K562 (cell line): ENCODE measurements around the gene CACNA1E. TPM values are rescaled to one million over a fixed set of nuclear protein-coding genes. Genes with fewer than 3 reads are reported as not detected.

Experiments used
- ATAC-seq: fragments of 200-7000 bp; cut with Tn5 transposase; 3 replicates; pipeline ENCODE4 v1.9.1; 2020; ENCODE audit warnings: moderate library complexity
- BruUV-seq: library from RNA; stranded (reverse); fragments of 400-500 nt; replicated peaks from 2 replicates; lab custom pipeline; 2021; lab: Mats Ljungman, UMichigan
- CTCF ChIA-PET: fragments of 300-600 bp; formaldehyde crosslinking; extraction: SDS; loops from one replicate; lab custom pipeline; 2021; ENCODE audit warnings: low intra/inter-chr PET ratio; lab: Yijun Ruan, JAX
- POLR2A ChIA-PET: fragments of 300-600, 350-650 bp; sonication (Branson Sonifier 250); formaldehyde crosslinking; extraction: SDS; loops from one replicate; lab custom pipeline; 2021; ENCODE audit warnings: antibody characterized with exemption, inconsistent platforms; lab: Yijun Ruan, JAX
- DNase-seq, 4 experiments: peaks; one replicate each; pipeline versions ENCODE4 v3.0.0 to v3.0.0-alpha.2; 2011 to 2018; ENCODE audit warnings: low spot score in 3 of 4, mixed read lengths in 3 of 4; ENCODE audit errors: extremely low read depth in 1 of 4
- FAIRE-seq: peaks from 2 replicates; lab custom pipeline; 2011; peaks lifted over from hg19 to GRCh38; lab: Jason Lieb, UNC
- H2AFZ ChIP-seq: 2 replicates; pipeline ENCODE4 v1.6.0; 2011; ENCODE audit warnings: low read depth, low read length, control low read depth, inconsistent platforms
- H3K27ac ChIP-seq: fragments of 200-600 bp; 3 replicates; pipeline ENCODE4 v1.8.0; 2011; ENCODE audit warnings: low read depth, mild to moderate bottlenecking, control low read depth, inconsistent platforms, low read length, moderate library complexity, mixed read lengths; ENCODE audit errors: extremely low read depth
- H3K27me3 ChIP-seq, 2 experiments: fragments of 300-600 bp in 1 of 2; 2 replicates in 1 of 2; 3 replicates in 1 of 2; pipeline versions ENCODE4 v1.6.0 to v1.8.0; 2011; ENCODE audit warnings: inconsistent platforms in 2 of 2, low read length in 2 of 2, mild to moderate bottlenecking in 1 of 2, mixed read lengths in 1 of 2, moderate library complexity in 1 of 2; ENCODE audit not compliant: control insufficient read depth in 2 of 2, insufficient read depth in 2 of 2
- H3K36me3 ChIP-seq: fragments of 300-600 bp; 3 replicates; pipeline ENCODE4 v1.8.0; 2011; ENCODE audit warnings: mild to moderate bottlenecking, low read length, inconsistent platforms; ENCODE audit not compliant: control insufficient read depth, insufficient read depth
- H3K4me1 ChIP-seq, 2 experiments: fragments of 200-600 bp in 1 of 2; replicated peaks in 1 of 2; 2 replicates in 1 of 2; 3 replicates in 1 of 2; pipeline versions ENCODE4 v1.5.1 to v1.8.0; 2011; ENCODE audit warnings: inconsistent platforms in 2 of 2, low read length in 2 of 2, mild to moderate bottlenecking in 1 of 2, mixed read lengths in 1 of 2, moderate library complexity in 1 of 2; ENCODE audit not compliant: control insufficient read depth in 2 of 2, insufficient read depth in 2 of 2
- H3K4me2 ChIP-seq: 2 replicates; pipeline ENCODE4 v1.6.1; 2011; ENCODE audit warnings: low read length, control low read depth, inconsistent platforms, mixed read lengths; ENCODE audit not compliant: insufficient read depth
- H3K4me3 ChIP-seq: fragments of 200-600 bp; sonication (generic), shearing (Covaris generic); 2 replicates; pipeline ENCODE4 v1.5.1; 2016; ENCODE audit warnings: control low read depth, inconsistent platforms
- H3K79me2 ChIP-seq: fragments of 200-600 bp; 3 replicates; pipeline ENCODE4 v1.8.0; 2011; ENCODE audit warnings: low read length, inconsistent platforms; ENCODE audit not compliant: control insufficient read depth, insufficient read depth
- H3K9ac ChIP-seq, 2 experiments: 2 replicates each; pipeline versions ENCODE4 v1.6.0 to v1.6.1; 2011; ENCODE audit warnings: low read depth in 2 of 2, low read length in 2 of 2, control low read depth in 1 of 2, inconsistent platforms in 1 of 2, mild to moderate bottlenecking in 1 of 2, mixed read lengths in 1 of 2; ENCODE audit not compliant: insufficient read depth in 1 of 2
- H3K9me1 ChIP-seq: one replicate; pipeline ENCODE4 v1.6.0; 2011; ENCODE audit warnings: inconsistent platforms, mild to moderate bottlenecking, low read length, moderate library complexity; ENCODE audit not compliant: control insufficient read depth, insufficient read depth
- H3K9me3 ChIP-seq: replicated peaks from 2 replicates; pipeline ENCODE4 v1.5.1; 2011; ENCODE audit warnings: low read depth, low read length, inconsistent platforms; ENCODE audit not compliant: control insufficient read depth, insufficient read depth
- H4K20me1 ChIP-seq: replicated peaks from 2 replicates; pipeline ENCODE4 v1.6.1; 2011; ENCODE audit warnings: low read length, inconsistent platforms, mixed read lengths; ENCODE audit not compliant: control insufficient read depth, insufficient read depth
- CAMTA2 ChIP-seq: fragments of 250-450 bp; sonication (Bioruptor Pico); conservative IDR thresholded peaks from 2 replicates; pipeline ENCODE4 v1.5.1; 2022
- ETS2 ChIP-seq: IDR thresholded peaks from 2 replicates; pipeline ENCODE4 v1.6.1; 2016; ENCODE audit warnings: borderline replicate concordance, missing genetic modification characterization, mild to moderate bottlenecking, moderate library complexity, missing compliant biosample characterization; ENCODE audit not compliant: poor library complexity, severe bottlenecking
- NFIC ChIP-seq: fragments of 450-650 bp; IDR thresholded peaks from 2 replicates; pipeline ENCODE4 v1.6.1; 2017; ENCODE audit warnings: mild to moderate bottlenecking, inconsistent platforms
- NR2F6 ChIP-seq: fragments of 450-650 bp; formaldehyde crosslinking; IDR thresholded peaks from 2 replicates; pipeline ENCODE4 v1.4.0; 2020; ENCODE audit warnings: mild to moderate bottlenecking
- NUFIP1 ChIP-seq: fragments of 450-650 bp; IDR thresholded peaks from 2 replicates; pipeline ENCODE4 v1.6.1; 2018; ENCODE audit not compliant: partially characterized antibody
- PATZ1 ChIP-seq: fragments of 250-450 bp; sonication (Bioruptor Pico); IDR thresholded peaks from 2 replicates; pipeline ENCODE4 v1.5.0; 2020; ENCODE audit warnings: mild to moderate bottlenecking, borderline replicate concordance
- SNAPC5 ChIP-seq: fragments of 250-450 bp; sonication (Bioruptor Pico); IDR thresholded peaks from 2 replicates; pipeline ENCODE4 v1.8.0; 2021; ENCODE audit warnings: moderate library complexity, mild to moderate bottlenecking, inconsistent platforms
- SRSF3 ChIP-seq: fragments of 200-400 bp; formaldehyde crosslinking; IDR thresholded peaks from 2 replicates; pipeline ENCODE4 v1.6.1; 2016; ENCODE audit warnings: mild to moderate bottlenecking, low read length, moderate library complexity; ENCODE audit not compliant: insufficient read depth
- ZBTB9 ChIP-seq: fragments of 450-650 bp; formaldehyde crosslinking; IDR thresholded peaks from 2 replicates; pipeline ENCODE4 v1.4.0; 2020; ENCODE audit warnings: mild to moderate bottlenecking, moderate library complexity
- ZHX1 ChIP-seq: fragments of 150-350 bp; conservative IDR thresholded peaks from 2 replicates; pipeline ENCODE4 v1.6.1; 2014; ENCODE audit warnings: low read length
- WGBS: fragments of 100-300 bp; shearing (Covaris generic); methylation state at CpG from one replicate; pipeline ENCODE4 v1.1.6; 2016; ENCODE audit warnings: low coverage, mixed read lengths; ENCODE audit not compliant: insufficient coverage; ENCODE audit errors: missing lambda C conversion rate; 5-methylcytosine and 5-hydroxymethylcytosine counted together
- in situ Hi-C: fragments of 300-500 bp; cut with MboI; formaldehyde crosslinking; loops from 4 replicates; pipeline ENCODE4 v1.15.0; 2018; ENCODE audit warnings: inconsistent platforms, mixed read lengths
- intact Hi-C: fragments of 100-400 bp; cut with micrococcal nuclease; formaldehyde crosslinking; loops from 2 replicates; pipeline ENCODE4 v1.14.2; 2022
- polyA plus RNA-seq, 8 experiments: library from polyadenylated mRNA; depleted of rRNA in 4 of 8; stranded (reverse) in 5 of 8; unstranded in 3 of 8; fragments of >200 nt; fragmentation: Nextera tagmentation in 2 of 8; fragmentation: Illumina TruSeq in 1 of 8; extraction: Ambion mirVana in 2 of 8; extraction: Trizol in 1 of 8; gene quantifications; 2 replicates each; pipeline versions ENCODE4 v1.2.1 to v1.2.3, GENCODE V29; 2011 to 2014; ENCODE audit warnings: inconsistent platforms in 1 of 8, missing spikeins in 1 of 8
- total RNA-seq, 7 experiments: library from RNA; depleted of rRNA in 6 of 7; stranded (reverse); fragments of >200 nt in 6 of 7; fragmentation: Illumina TruSeq in 2 of 7; extraction: Trizol in 2 of 7; gene quantifications; 2 replicates each; pipeline versions ENCODE4 v1.2.1 to v1.2.3, GENCODE V29; 2011 to 2021; ENCODE audit warnings: low replicate concordance in 1 of 7
- TF ChIP-seq, protein P1 (sequence below), 3 experiments: fragments of 200-800 bp in 1 of 3; fragments of 250-450 bp in 1 of 3; fragments of 450-650 bp in 1 of 3; sonication (Bioruptor Pico) in 1 of 3; sonication (Bioruptor generic) in 1 of 3; formaldehyde crosslinking in 1 of 3; IDR thresholded peaks; 2 replicates each; pipeline versions ENCODE4 v1.6.1 to v1.8.0; 2016 to 2022; ENCODE audit warnings: mild to moderate bottlenecking in 2 of 3, missing genetic modification characterization in 2 of 3, missing compliant biosample characterization in 1 of 3, moderate library complexity in 1 of 3

CACNA1E gene
- total and polyA plus RNA-seq, 9 of the 15 experiments (the other 6 are each of a cell fraction or from before 2014, with no cell fraction given), result under 0.01 to 0.04 TPM; not detected in 7

- H2AFZ ChIP-seq, result no peak overlapping the region
- ChIA-PET CTCF (no interaction called here), POLR2A (no interaction called here)
- no peaks in the 10 kb centered on the region for H4K20me1 ChIP-seq
- no peaks in the 10 kb centered on the region for H3K4me1 ChIP-seq
- no peak overlapping the region for H3K9ac ChIP-seq
- 0% methylated on average over 6 of the region's 6 CpGs for WGBS
- no peak overlapping the region for H3K4me3 ChIP-seq
- no peaks in the 10 kb centered on the region for H3K9me3 ChIP-seq
- no peak overlapping the region for H3K27ac ChIP-seq
- DNase-seq (no peak), ATAC-seq (no peak), FAIRE-seq (no peak)
- no peaks in the 10 kb centered on the region for H3K9me1 ChIP-seq
- intact Hi-C loops, result no loop called here
- H3K36me3 ChIP-seq, result no peaks in the 10 kb centered on the region
- H3K4me2 ChIP-seq, result no peak overlapping the region
- no TSS peak for BruUV-seq
- H3K27me3 ChIP-seq, result no peaks in the 10 kb centered on the region
- no peaks in the 10 kb centered on the region for H3K79me2 ChIP-seq
- in situ Hi-C loops, result no loop called here
- TF ChIP-seq ZHX1 (no peak), SNAPC5 (no peak), SRSF3 (no peak), ETS2 (tag) (no peak), NFIC (no peak), NR2F6 (CRISPR knock-in tag) (no peak), CAMTA2 (CRISPR knock-in tag) (no peak), NUFIP1 (no peak), PATZ1 (no peak), ZBTB9 (CRISPR knock-in tag) (no peak)
- TF ChIP-seq, protein P1, sequence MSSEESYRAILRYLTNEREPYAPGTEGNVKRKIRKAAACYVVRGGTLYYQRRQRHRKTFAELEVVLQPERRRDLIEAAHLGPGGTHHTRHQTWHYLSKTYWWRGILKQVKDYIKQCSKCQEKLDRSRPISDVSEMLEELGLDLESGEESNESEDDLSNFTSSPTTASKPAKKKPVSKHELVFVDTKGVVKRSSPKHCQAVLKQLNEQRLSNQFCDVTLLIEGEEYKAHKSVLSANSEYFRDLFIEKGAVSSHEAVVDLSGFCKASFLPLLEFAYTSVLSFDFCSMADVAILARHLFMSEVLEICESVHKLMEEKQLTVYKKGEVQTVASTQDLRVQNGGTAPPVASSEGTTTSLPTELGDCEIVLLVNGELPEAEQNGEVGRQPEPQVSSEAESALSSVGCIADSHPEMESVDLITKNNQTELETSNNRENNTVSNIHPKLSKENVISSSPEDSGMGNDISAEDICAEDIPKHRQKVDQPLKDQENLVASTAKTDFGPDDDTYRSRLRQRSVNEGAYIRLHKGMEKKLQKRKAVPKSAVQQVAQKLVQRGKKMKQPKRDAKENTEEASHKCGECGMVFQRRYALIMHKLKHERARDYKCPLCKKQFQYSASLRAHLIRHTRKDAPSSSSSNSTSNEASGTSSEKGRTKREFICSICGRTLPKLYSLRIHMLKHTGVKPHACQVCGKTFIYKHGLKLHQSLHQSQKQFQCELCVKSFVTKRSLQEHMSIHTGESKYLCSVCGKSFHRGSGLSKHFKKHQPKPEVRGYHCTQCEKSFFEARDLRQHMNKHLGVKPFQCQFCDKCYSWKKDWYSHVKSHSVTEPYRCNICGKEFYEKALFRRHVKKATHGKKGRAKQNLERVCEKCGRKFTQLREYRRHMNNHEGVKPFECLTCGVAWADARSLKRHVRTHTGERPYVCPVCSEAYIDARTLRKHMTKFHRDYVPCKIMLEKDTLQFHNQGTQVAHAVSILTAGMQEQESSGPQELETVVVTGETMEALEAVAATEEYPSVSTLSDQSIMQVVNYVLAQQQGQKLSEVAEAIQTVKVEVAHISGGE (CRISPR knock-in tag; IDR thresholded peaks at IDR 0.05), result no peak
Measured at GRCh38 chr1:181632960-181633359, 149.6 kb downstream of the CACNA1E start.
